ENCODE data around the gene SUMO4.

Gene SUMO4

DNA sequence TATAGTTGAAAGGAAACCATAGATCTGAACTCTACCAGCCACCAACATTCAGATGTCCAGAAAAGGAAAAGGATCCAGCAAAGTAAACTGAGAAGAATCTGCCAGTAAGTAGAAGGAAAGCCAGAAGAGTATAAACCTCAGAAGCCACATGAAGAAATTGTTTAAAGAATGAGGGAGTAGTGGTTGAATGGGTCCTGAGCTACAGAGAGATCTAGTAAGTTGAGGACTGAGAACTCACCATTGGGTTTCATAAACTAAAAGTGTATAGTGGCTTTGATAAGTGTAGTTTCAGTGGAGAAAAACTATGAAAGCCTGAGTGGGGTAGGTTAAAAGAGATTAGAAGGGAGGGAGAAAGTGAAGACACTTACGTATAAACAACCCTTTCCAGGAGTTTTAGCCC is 32.0 kb upstream of the SUMO4 start:
- Histone ChIP-seq H3K9me3 (replicated peaks; ENCODE audit: low read length) (no peaks in the 10 kb centered on the region), H3K4me3 (ENCODE audit: low read length) (no peak overlapping the region), H3K27me3 (ENCODE audit: control insufficient read depth, insufficient read depth, low read length) (no peaks in the 10 kb centered on the region), H3K4me2 (ENCODE audit: low read length) (no peak overlapping the region), H3K36me3 (ENCODE audit: insufficient read depth, low read length) (peaks cover 16% of the 10 kb centered on the region), H3K9ac (ENCODE audit: low read depth, low read length) (no peak overlapping the region), H3K4me1 (ENCODE audit: control insufficient read depth, insufficient read depth, low read length) (peaks cover 7% of the 10 kb centered on the region)

- H3K4me1 ChIP-seq (ENCODE audit: control insufficient read depth, insufficient read depth, low read length) = peaks cover 4% of the 10 kb centered on the region
- H3K9ac ChIP-seq (ENCODE audit: low read depth, low read length) = no peak overlapping the region
- H3K4me3 ChIP-seq (ENCODE audit: low read length) = no peak overlapping the region
- H3K9me3 ChIP-seq (replicated peaks; ENCODE audit: low read length) = no peaks in the 10 kb centered on the region
- H3K27me3 ChIP-seq (ENCODE audit: control insufficient read depth, insufficient read depth, low read length) = no peaks in the 10 kb centered on the region
- no peak overlapping the region for H3K4me2 ChIP-seq (ENCODE audit: low read length)
- H3K36me3 ChIP-seq (ENCODE audit: insufficient read depth, low read length) = peaks cover 32% of the 10 kb centered on the region
These were observed 28.9 kb upstream of the SUMO4 start for GRCh38 chr6:149371154-149371553.

GRCh38 chr6:149372062-149372461 is 28.0 kb upstream of the SUMO4 start:
- Histone ChIP-seq H3K4me2 (ENCODE audit: low read length) (no peak overlapping the region), H3K4me3 (ENCODE audit: low read length) (no peak overlapping the region), H3K4me1 (ENCODE audit: control insufficient read depth, insufficient read depth, low read length) (no peaks in the 10 kb centered on the region), H3K9ac (ENCODE audit: low read depth, low read length) (no peak overlapping the region), H3K36me3 (ENCODE audit: insufficient read depth, low read length) (peaks cover 32% of the 10 kb centered on the region), H3K9me3 (replicated peaks; ENCODE audit: low read length) (no peaks in the 10 kb centered on the region), H3K27me3 (ENCODE audit: control insufficient read depth, insufficient read depth, low read length) (no peaks in the 10 kb centered on the region)

- Histone ChIP-seq H3K9ac (ENCODE audit: low read depth, low read length) (no peak overlapping the region), H3K27me3 (ENCODE audit: control insufficient read depth, insufficient read depth, low read length) (no peaks in the 10 kb centered on the region), H3K9me3 (replicated peaks; ENCODE audit: low read length) (no peaks in the 10 kb centered on the region), H3K4me3 (ENCODE audit: low read length) (no peak overlapping the region), H3K36me3 (ENCODE audit: insufficient read depth, low read length) (peaks cover 40% of the 10 kb centered on the region), H3K4me2 (ENCODE audit: low read length) (no peak overlapping the region), H3K4me1 (ENCODE audit: control insufficient read depth, insufficient read depth, low read length) (no peaks in the 10 kb centered on the region)
These were observed 26.6 kb upstream of the SUMO4 start for GRCh38 chr6:149373511-149373910.

- Histone ChIP-seq H3K27me3 (ENCODE audit: control insufficient read depth, insufficient read depth, low read length) (no peaks in the 10 kb centered on the region), H3K36me3 (ENCODE audit: insufficient read depth, low read length) (peaks cover 46% of the 10 kb centered on the region), H3K4me2 (ENCODE audit: low read length) (no peak overlapping the region), H3K9ac (ENCODE audit: low read depth, low read length) (no peak overlapping the region), H3K4me3 (ENCODE audit: low read length) (no peak overlapping the region), H3K4me1 (ENCODE audit: control insufficient read depth, insufficient read depth, low read length) (no peaks in the 10 kb centered on the region), H3K9me3 (replicated peaks; ENCODE audit: low read length) (no peaks in the 10 kb centered on the region)
These were observed 20.1 kb upstream of the SUMO4 start for GRCh38 chr6:149379977-149380376.

DNA sequence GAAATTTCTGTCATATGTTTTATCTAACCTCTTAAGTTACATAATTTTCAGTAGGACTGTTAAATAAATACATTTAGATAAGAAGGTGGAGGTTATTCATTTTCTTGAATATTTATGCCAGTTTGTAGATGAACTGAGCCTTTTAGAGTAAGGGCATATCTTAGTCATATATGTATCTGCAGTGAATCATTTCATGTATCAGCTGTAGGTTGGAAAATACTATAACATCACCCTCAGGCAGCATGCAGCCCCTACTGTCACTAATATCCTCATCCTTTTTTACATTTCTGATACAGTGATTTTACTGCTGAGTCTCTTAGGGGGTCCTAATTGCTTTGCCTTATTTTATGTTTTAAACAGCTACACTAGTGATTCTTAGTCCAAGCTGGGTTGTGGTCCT is 19.5 kb upstream of the SUMO4 start:
- H3K4me3 ChIP-seq (ENCODE audit: low read length) = no peak overlapping the region
- no peaks in the 10 kb centered on the region for H3K4me1 ChIP-seq (ENCODE audit: control insufficient read depth, insufficient read depth, low read length)
- no peak overlapping the region for H3K9ac ChIP-seq (ENCODE audit: low read depth, low read length)
- H3K36me3 ChIP-seq (ENCODE audit: insufficient read depth, low read length) = peaks cover 46% of the 10 kb centered on the region
- H3K9me3 ChIP-seq (replicated peaks; ENCODE audit: low read length) = no peaks in the 10 kb centered on the region
- H3K27me3 ChIP-seq (ENCODE audit: control insufficient read depth, insufficient read depth, low read length) = no peaks in the 10 kb centered on the region
- H3K4me2 ChIP-seq (ENCODE audit: low read length) = no peak overlapping the region

DNA sequence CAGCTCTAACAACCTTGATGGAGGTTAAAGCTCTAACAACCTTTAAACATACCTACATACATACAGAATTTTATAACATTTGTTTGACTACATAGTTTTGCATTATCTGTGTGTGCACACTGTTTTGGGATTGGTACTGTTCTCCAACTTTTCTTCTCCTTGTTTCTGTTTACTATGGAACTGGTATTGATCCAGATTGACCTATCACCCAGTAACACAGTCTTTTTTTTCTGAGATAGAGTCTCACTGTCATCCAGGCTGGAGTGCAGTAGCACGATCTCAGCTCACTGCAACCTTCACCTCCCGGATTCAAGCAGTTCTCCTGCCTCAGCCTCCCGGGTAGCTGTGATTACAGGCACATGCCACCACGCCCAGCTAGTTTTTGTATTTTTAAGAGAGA is 16.7 kb upstream of the SUMO4 start:
- Histone ChIP-seq H3K36me3 (ENCODE audit: insufficient read depth, low read length) (peaks cover 56% of the 10 kb centered on the region), H3K9me3 (replicated peaks; ENCODE audit: low read length) (no peaks in the 10 kb centered on the region), H3K4me1 (ENCODE audit: control insufficient read depth, insufficient read depth, low read length) (no peaks in the 10 kb centered on the region), H3K27me3 (ENCODE audit: control insufficient read depth, insufficient read depth, low read length) (no peaks in the 10 kb centered on the region), H3K4me2 (ENCODE audit: low read length) (no peak overlapping the region), H3K9ac (ENCODE audit: low read depth, low read length) (no peak overlapping the region), H3K4me3 (ENCODE audit: low read length) (no peak overlapping the region)

DNA sequence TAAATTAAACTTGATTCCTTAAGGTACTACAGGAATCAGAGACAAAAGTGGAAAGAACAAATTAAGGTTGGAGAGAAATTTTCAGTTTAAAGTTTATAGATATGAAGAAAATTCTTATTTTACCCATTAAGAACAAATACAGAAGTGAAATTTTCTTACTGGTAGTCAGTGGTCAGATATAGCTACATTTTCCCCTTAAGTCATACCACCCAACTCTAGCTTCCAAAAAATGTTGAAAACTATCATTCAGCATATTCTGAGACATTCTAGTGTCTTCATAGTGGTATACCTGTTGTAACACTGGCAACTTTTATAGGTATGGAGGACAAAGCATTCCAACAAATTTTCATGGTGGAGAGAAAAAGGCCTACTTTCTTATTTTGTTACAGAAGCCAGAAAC is 15.6 kb upstream of the SUMO4 start:
- H3K4me2 ChIP-seq (ENCODE audit: low read length) = no peak overlapping the region
- no peaks in the 10 kb centered on the region for H3K9me3 ChIP-seq (replicated peaks; ENCODE audit: low read length)
- H3K27me3 ChIP-seq (ENCODE audit: control insufficient read depth, insufficient read depth, low read length) = no peaks in the 10 kb centered on the region
- H3K4me3 ChIP-seq (ENCODE audit: low read length) = no peak overlapping the region
- no peaks in the 10 kb centered on the region for H3K4me1 ChIP-seq (ENCODE audit: control insufficient read depth, insufficient read depth, low read length)
- H3K9ac ChIP-seq (ENCODE audit: low read depth, low read length) = no peak overlapping the region
- peaks cover 45% of the 10 kb centered on the region for H3K36me3 ChIP-seq (ENCODE audit: insufficient read depth, low read length)

DNA sequence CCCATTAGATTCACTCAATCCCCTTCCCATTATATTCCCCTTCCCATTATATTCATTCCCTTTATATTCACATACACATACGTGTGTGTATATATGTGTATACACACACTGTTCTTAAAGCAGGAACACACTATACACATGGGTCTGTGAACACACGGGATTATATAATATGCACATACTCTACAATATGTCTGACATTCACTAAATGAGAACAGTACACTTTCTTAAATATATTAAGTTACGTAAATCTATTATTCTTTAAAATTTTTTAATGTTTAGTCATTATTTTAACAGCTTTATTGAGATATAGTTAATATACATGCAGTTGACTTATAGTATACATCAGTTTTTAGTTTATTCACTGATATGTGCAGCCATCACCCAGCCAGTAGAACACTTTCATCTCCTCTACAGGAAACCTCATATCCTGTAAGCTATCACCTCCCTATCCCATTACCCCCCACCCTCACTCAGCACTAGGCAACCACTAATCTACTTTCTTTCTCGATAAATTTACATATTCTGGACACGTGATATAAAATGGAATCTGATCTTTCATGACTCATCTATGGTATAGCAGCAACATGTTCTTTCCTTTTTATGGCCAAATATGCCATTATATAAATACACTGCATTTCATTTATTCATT is 13.9 kb upstream of the SUMO4 start:
- H3K9me3 ChIP-seq (replicated peaks; ENCODE audit: low read length) = no peaks in the 10 kb centered on the region
- peaks cover 3% of the 10 kb centered on the region for H3K4me1 ChIP-seq (ENCODE audit: control insufficient read depth, insufficient read depth, low read length)
- H3K9ac ChIP-seq (ENCODE audit: low read depth, low read length) = no peak overlapping the region
- no peak overlapping the region for H3K4me3 ChIP-seq (ENCODE audit: low read length)
- peaks cover 32% of the 10 kb centered on the region for H3K36me3 ChIP-seq (ENCODE audit: insufficient read depth, low read length)
- no peak overlapping the region for H3K4me2 ChIP-seq (ENCODE audit: low read length)
- no peaks in the 10 kb centered on the region for H3K27me3 ChIP-seq (ENCODE audit: control insufficient read depth, insufficient read depth, low read length)

DNA sequence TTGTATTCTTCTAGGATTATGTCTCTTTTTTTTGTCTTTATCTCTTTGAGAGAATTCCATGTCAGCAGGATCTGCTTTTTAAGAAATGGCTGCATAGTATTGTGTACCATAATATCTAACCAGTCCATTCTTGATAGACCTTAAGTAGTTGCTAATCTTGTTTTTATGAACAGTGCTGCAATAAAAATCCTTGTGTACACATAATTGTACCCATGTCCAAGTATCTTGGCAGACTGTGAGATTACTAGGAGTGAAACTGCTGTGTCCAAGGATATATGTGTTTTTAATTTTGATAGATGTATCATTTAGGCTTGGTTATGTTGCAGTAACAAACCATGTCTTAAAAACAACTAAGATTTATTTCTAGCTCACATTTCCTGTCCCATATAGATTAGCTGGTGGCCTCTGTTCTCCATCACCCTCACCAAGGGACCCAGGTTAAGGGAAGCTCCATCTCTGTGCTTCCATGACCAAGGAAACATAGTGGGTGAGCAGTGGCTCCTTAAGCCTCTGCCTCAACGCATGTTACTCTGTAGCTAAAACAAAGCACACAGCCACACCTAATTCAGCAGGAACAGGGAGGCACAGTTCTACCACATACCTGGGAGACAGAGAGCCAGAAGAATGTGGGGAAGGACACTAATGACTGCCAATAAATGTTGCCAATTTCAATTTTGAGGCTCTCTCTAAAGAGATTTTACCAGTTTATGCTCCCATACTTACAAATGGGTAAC is 12.1 kb upstream of the SUMO4 start:
- no peaks in the 10 kb centered on the region for H3K27me3 ChIP-seq (ENCODE audit: control insufficient read depth, insufficient read depth, low read length)
- no peaks in the 10 kb centered on the region for H3K9me3 ChIP-seq (replicated peaks; ENCODE audit: low read length)
- peaks cover 24% of the 10 kb centered on the region for H3K36me3 ChIP-seq (ENCODE audit: insufficient read depth, low read length)
- no peak overlapping the region for H3K9ac ChIP-seq (ENCODE audit: low read depth, low read length)
- H3K4me1 ChIP-seq (ENCODE audit: control insufficient read depth, insufficient read depth, low read length) = peaks cover 3% of the 10 kb centered on the region
- H3K4me3 ChIP-seq (ENCODE audit: low read length) = no peak overlapping the region
- no peak overlapping the region for H3K4me2 ChIP-seq (ENCODE audit: low read length)

GRCh38 chr6:149389509-149390297 is 10.4 kb upstream of the SUMO4 start:
- H3K9me3 ChIP-seq (replicated peaks; ENCODE audit: low read length) = no peaks in the 10 kb centered on the region

More at GRCh38 chr6:149389509-149390297, 10.4 kb upstream of the SUMO4 start:
- Histone ChIP-seq H3K4me3 (ENCODE audit: low read length) (no peak overlapping the region), H3K4me2 (ENCODE audit: low read length) (no peak overlapping the region), H3K4me1 (ENCODE audit: control insufficient read depth, insufficient read depth, low read length) (peaks cover 3% of the 10 kb centered on the region), H3K36me3 (ENCODE audit: insufficient read depth, low read length) (peaks cover 24% of the 10 kb centered on the region), H3K27me3 (ENCODE audit: control insufficient read depth, insufficient read depth, low read length) (no peaks in the 10 kb centered on the region), H3K9ac (ENCODE audit: low read depth, low read length) (no peak overlapping the region)
